HepG2 (cell line): ENCODE data around the gene KRT15. TPM values are rescaled to one million over a fixed set of nuclear protein-coding genes. Genes with fewer than 3 reads are reported as not detected.

Source experiments
- BCL3 ChIP-seq: sonication (generic); formaldehyde crosslinking; IDR thresholded peaks from 2 replicates; pipeline ENCODE4 v1.5.1; 2020; ENCODE audit warnings: mild to moderate bottlenecking, missing genetic modification reagents, moderate library complexity
- CAMTA2 ChIP-seq: sonication (generic); formaldehyde crosslinking; IDR thresholded peaks from 2 replicates; pipeline ENCODE4 v1.4.0; 2020; ENCODE audit warnings: mild to moderate bottlenecking, missing genetic modification reagents, borderline replicate concordance
- ESRRA ChIP-seq: sonication (generic); formaldehyde crosslinking; IDR thresholded peaks from 2 replicates; pipeline ENCODE4 v1.5.1; 2020; ENCODE audit warnings: mild to moderate bottlenecking, low read depth, missing genetic modification reagents
- HNF4G ChIP-seq, 2 experiments: sonication (generic) in 1 of 2; formaldehyde crosslinking in 1 of 2; IDR thresholded peaks; 2 replicates each; pipeline versions ENCODE4 v1.4.0 to v1.6.1; 2011 to 2020; ENCODE audit warnings: borderline replicate concordance in 2 of 2, low read depth in 2 of 2, mild to moderate bottlenecking in 2 of 2, low read length in 1 of 2, missing genetic modification reagents in 1 of 2, moderate library complexity in 1 of 2
- KAT8 ChIP-seq: IDR thresholded peaks from 2 replicates; pipeline ENCODE4 v1.6.1; 2016; ENCODE audit warnings: missing genetic modification reagents, missing compliant biosample characterization
- KDM6A ChIP-seq: IDR thresholded peaks from 2 replicates; pipeline ENCODE4 v1.6.1; 2016; ENCODE audit warnings: low read depth
- KLF16 ChIP-seq, 2 experiments: sonication (generic) in 1 of 2; formaldehyde crosslinking in 1 of 2; IDR thresholded peaks; 2 replicates each; pipeline versions ENCODE4 v1.6.1 to v1.8.0; 2016 to 2023; ENCODE audit warnings: missing genetic modification reagents in 2 of 2, missing compliant biosample characterization in 1 of 2
- LRRFIP1 ChIP-seq: sonication (generic); formaldehyde crosslinking; conservative IDR thresholded peaks from 2 replicates; pipeline ENCODE4 v1.4.0; 2020; ENCODE audit warnings: missing genetic modification reagents
- NFYC ChIP-seq: IDR thresholded peaks from 2 replicates; pipeline ENCODE4 v1.6.1; 2016; ENCODE audit warnings: missing genetic modification reagents, missing compliant biosample characterization
- SAFB2 ChIP-seq: sonication (generic); formaldehyde crosslinking; IDR thresholded peaks from 2 replicates; pipeline ENCODE4 v1.5.1; 2020; ENCODE audit warnings: missing genetic modification reagents, low read depth, mild to moderate bottlenecking, borderline replicate concordance
- SIX1 ChIP-seq: sonication (generic); formaldehyde crosslinking; IDR thresholded peaks from 2 replicates; pipeline ENCODE4 v1.4.0; 2020; ENCODE audit warnings: missing genetic modification reagents, borderline replicate concordance
- TFDP1 ChIP-seq: IDR thresholded peaks from 2 replicates; pipeline ENCODE4 v1.6.1; 2016; ENCODE audit warnings: missing compliant biosample characterization, missing genetic modification reagents, borderline replicate concordance
- TSC22D2 ChIP-seq: sonication (generic); formaldehyde crosslinking; IDR thresholded peaks from 2 replicates; pipeline ENCODE4 v1.5.1; 2020; ENCODE audit warnings: missing genetic modification reagents, mild to moderate bottlenecking, borderline replicate concordance
- XBP1 ChIP-seq: sonication (generic); formaldehyde crosslinking; IDR thresholded peaks from 2 replicates; pipeline ENCODE4 v1.5.0; 2020; ENCODE audit warnings: missing genetic modification reagents
- ZBTB14 ChIP-seq: sonication (generic); formaldehyde crosslinking; IDR thresholded peaks from 2 replicates; pipeline ENCODE4 v1.4.0; 2020; ENCODE audit warnings: missing genetic modification reagents
- ZBTB25 ChIP-seq: IDR thresholded peaks from 2 replicates; pipeline ENCODE4 v1.6.1; 2018; ENCODE audit warnings: missing genetic modification reagents
- ZNF18 ChIP-seq: sonication (generic); formaldehyde crosslinking; IDR thresholded peaks from 2 replicates; pipeline ENCODE4 v1.8.0; 2022; ENCODE audit warnings: mild to moderate bottlenecking, missing genetic modification reagents; ENCODE audit not compliant: insufficient replicate concordance
- ZNF530 ChIP-seq: sonication (generic); formaldehyde crosslinking; IDR thresholded peaks from 2 replicates; pipeline ENCODE4 v1.5.0; 2020; ENCODE audit warnings: low read depth, mild to moderate bottlenecking, missing genetic modification reagents
- polyA plus RNA-seq, 8 experiments: library from polyadenylated mRNA; depleted of rRNA in 3 of 8; stranded (reverse) in 7 of 8; unstranded in 1 of 8; fragments of >200 nt; fragmentation: Illumina TruSeq in 4 of 8; extraction: Trizol in 4 of 8; gene quantifications; 2 replicates each; pipeline versions ENCODE4 v1.2.1 to v1.2.3, GENCODE V29; 2011 to 2016; ENCODE audit warnings: low read depth in 4 of 8, missing spikeins in 1 of 8, mixed read lengths in 1 of 8; ENCODE audit not compliant: insufficient read depth in 1 of 8
- total RNA-seq, 5 experiments: library from RNA; depleted of rRNA; stranded (reverse); fragments of >200 nt; fragmentation: Illumina TruSeq; extraction: Trizol; gene quantifications; 2 replicates each; pipeline ENCODE4 v1.2.3, GENCODE V29; 2016; ENCODE audit warnings: low read depth in 1 of 5

KRT15 gene
- total and polyA plus RNA-seq, 2 of the 13 experiments (the other 11 are each of a cell fraction or from before 2014, with no cell fraction given) = 0.46 to 0.63 TPM

- TF ChIP-seq ZBTB25 (CRISPR knock-in tag) (peak; percentile 59; the same call in 1 of the 2 replicates), ZNF18 (peak; percentile 99), KAT8 (CRISPR knock-in tag) (peak; percentile 74), KLF16 (CRISPR knock-in tag; IDR thresholded peaks at IDR 0.05) (peak in 1 of 2 experiments; percentile 69; a peak in 1 of 4 replicates), XBP1 (CRISPR knock-in tag) (no peak), ZBTB14 (no peak), SIX1 (no peak), TSC22D2 (CRISPR knock-in tag) (peak; percentile 58; the same call in 1 of the 2 replicates), LRRFIP1 (CRISPR knock-in tag) (no peak), NFYC (CRISPR knock-in tag) (peak; percentile 35; the same call in 1 of the 2 replicates), TFDP1 (CRISPR knock-in tag) (peak; percentile 38; the same call in 1 of the 2 replicates), BCL3 (peak; percentile 34; the same call in 1 of the 2 replicates), ZNF530 (CRISPR knock-in tag) (no peak), ESRRA (CRISPR knock-in tag) (peak; percentile 32; the same call in 1 of the 2 replicates), KDM6A (CRISPR knock-in tag) (no peak), CAMTA2 (no peak), HNF4G (IDR thresholded peaks at IDR 0.05; ENCODE audit: borderline replicate concordance, low read depth, low read length) (no peak), HNF4G (CRISPR knock-in tag; IDR thresholded peaks at IDR 0.05; ENCODE audit: borderline replicate concordance, low read depth) (no peak), SAFB2 (CRISPR knock-in tag) (no peak)
Observed at GRCh38 chr17:41548844-41549595, 30.3 kb upstream of the KRT15 start (continued).
